H1 (cell line): ENCODE data around the gene CD300H. TPM values are rescaled to one million over a fixed set of nuclear protein-coding genes. Genes with fewer than 3 reads are reported as not detected.

Experiments
- ATF3 ChIP-seq: IDR thresholded peaks from 2 replicates; pipeline ENCODE4 v1.6.1; 2011; ENCODE audit warnings: low read depth, mild to moderate bottlenecking, low read length; ENCODE audit not compliant: insufficient read depth
- CTBP2 ChIP-seq: IDR thresholded peaks from 2 replicates; pipeline ENCODE4 v1.7.0; 2011; ENCODE audit warnings: borderline replicate concordance, mild to moderate bottlenecking, moderate library complexity, mixed read lengths, low read length; ENCODE audit not compliant: insufficient read depth, insufficient read length
- CTCF ChIP-seq, 3 experiments: IDR thresholded peaks; 1 replicate in 2 of 3; 2 replicates in 1 of 3; pipeline versions ENCODE4 v1.5.1 to v1.6.1; 2011; ENCODE audit warnings: low read length in 3 of 3, mild to moderate bottlenecking in 3 of 3, inconsistent platforms in 2 of 3, low read depth in 1 of 3, moderate library complexity in 1 of 3; ENCODE audit not compliant: insufficient read depth in 1 of 3; ENCODE audit errors: control extremely low read depth in 1 of 3
- EGR1 ChIP-seq: IDR thresholded peaks from 2 replicates; pipeline ENCODE4 v1.6.1; 2011; ENCODE audit warnings: low read depth, low read length, borderline replicate concordance
- GABPA ChIP-seq: IDR thresholded peaks from 2 replicates; pipeline ENCODE4 v1.6.1; 2011; ENCODE audit warnings: mild to moderate bottlenecking, low read length, moderate library complexity, borderline replicate concordance; ENCODE audit not compliant: insufficient read depth
- MAFK ChIP-seq: IDR thresholded peaks from 2 replicates; pipeline ENCODE4 v1.6.1; 2012; ENCODE audit warnings: low read depth, mild to moderate bottlenecking, improper control_type of control experiment, low read length
- POU5F1 ChIP-seq: IDR thresholded peaks from 2 replicates; pipeline ENCODE4 v1.6.1; 2011; ENCODE audit warnings: low read depth, mild to moderate bottlenecking, low read length, moderate library complexity
- RBBP5 ChIP-seq: IDR thresholded peaks from 2 replicates; pipeline ENCODE4 v1.7.1; 2012; ENCODE audit warnings: low read depth, mild to moderate bottlenecking, inconsistent platforms, low read length, moderate library complexity, borderline replicate concordance
- TEAD4 ChIP-seq: IDR thresholded peaks from 2 replicates; pipeline ENCODE4 v1.6.1; 2012; ENCODE audit warnings: low read depth, low read length, inconsistent platforms, mixed read lengths
- USF2 ChIP-seq: IDR thresholded peaks from 2 replicates; pipeline ENCODE4 v1.6.1; 2011; ENCODE audit warnings: low read length, improper control_type of control experiment
- polyA plus RNA-seq, 7 experiments: library from polyadenylated mRNA; depleted of rRNA in 3 of 7; stranded (reverse) in 5 of 7; unstranded in 2 of 7; fragments of >200 nt in 5 of 7; fragments of 200-250 nt in 2 of 7; gene quantifications; 1 replicate in 5 of 7; 2 replicates in 1 of 7; 4 replicates in 1 of 7; pipeline versions ENCODE4 v1.2.1 to v1.2.3, GENCODE V29; 2011 to 2013; ENCODE audit warnings: missing spikeins in 2 of 7, mixed read lengths in 2 of 7
- total RNA-seq: library from RNA; stranded (reverse); fragmentation: NEBNext Ultra II Directional; extraction: Animal tissue kit (Norgen Biotek cat#: 25700); gene quantifications from 2 replicates; pipeline ENCODE4 v1.2.1, GENCODE V29; 2021

Gene CD300H
- total and polyA plus RNA-seq, 2 of the 8 experiments (the other 6 are each of a cell fraction or from before 2014, with no cell fraction given), result not detected

GRCh38 chr17:74513987-74514631 lies 53.2 kb downstream of the CD300H start (continued):
- TF ChIP-seq CTBP2, result no peak
- TF ChIP-seq USF2, result peak; percentile 90
- TF ChIP-seq GABPA, result no peak
- no peak for TF ChIP-seq POU5F1
- TF ChIP-seq TEAD4, result no peak
- TF ChIP-seq MAFK, result peak; percentile 2; the same call in 1 of the 2 replicates
- peak; percentile 95 for TF ChIP-seq ATF3
- TF ChIP-seq RBBP5, result no peak
- no peak for TF ChIP-seq EGR1
- TF ChIP-seq CTCF (IDR thresholded peaks at IDR 0.05; ENCODE audit: control extremely low read depth in 1 of 3, insufficient read depth in 1 of 3, low read depth in 1 of 3, low read length in 3 of 3), result no peak
